ENCODE data around the gene KRT35.

DNA sequence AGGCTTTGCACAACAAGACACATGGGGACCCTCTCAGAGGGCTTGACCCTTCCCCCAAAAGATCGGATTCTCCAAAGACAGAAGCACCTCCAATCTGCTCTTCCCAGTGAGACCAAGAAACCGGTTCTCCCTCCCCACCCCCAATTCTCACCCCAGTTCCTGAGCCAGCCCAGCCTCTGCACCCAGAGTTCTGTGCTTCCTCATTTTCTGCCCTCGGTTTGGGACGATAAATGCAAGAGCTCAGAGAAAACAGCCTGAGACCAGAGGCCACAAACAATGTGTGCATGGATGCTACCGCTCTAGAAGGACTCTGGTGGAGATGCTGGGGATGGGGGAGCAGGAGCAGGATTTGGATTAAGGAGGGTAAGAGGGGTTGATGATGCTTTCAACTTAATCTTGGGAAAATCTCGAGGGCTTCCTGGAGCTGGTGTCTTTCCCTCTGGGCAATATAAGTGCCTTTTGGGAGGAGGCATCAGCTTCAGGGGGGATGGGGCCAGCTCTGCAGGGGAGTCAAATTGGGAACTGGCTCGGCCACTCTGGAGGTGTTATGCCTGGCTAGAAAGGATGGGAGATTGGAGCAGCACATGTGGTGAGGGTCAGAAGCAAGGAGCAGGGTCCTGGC is 31.7 kb upstream of the KRT35 start:
- TF ChIP-seq, protein P1, sequence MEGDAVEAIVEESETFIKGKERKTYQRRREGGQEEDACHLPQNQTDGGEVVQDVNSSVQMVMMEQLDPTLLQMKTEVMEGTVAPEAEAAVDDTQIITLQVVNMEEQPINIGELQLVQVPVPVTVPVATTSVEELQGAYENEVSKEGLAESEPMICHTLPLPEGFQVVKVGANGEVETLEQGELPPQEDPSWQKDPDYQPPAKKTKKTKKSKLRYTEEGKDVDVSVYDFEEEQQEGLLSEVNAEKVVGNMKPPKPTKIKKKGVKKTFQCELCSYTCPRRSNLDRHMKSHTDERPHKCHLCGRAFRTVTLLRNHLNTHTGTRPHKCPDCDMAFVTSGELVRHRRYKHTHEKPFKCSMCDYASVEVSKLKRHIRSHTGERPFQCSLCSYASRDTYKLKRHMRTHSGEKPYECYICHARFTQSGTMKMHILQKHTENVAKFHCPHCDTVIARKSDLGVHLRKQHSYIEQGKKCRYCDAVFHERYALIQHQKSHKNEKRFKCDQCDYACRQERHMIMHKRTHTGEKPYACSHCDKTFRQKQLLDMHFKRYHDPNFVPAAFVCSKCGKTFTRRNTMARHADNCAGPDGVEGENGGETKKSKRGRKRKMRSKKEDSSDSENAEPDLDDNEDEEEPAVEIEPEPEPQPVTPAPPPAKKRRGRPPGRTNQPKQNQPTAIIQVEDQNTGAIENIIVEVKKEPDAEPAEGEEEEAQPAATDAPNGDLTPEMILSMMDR (IDR thresholded peaks at IDR 0.05; ENCODE audit: low read depth, low read length, poor library complexity, severe bottlenecking) = no peak
- no peak for TF ChIP-seq EZH2phosphoT487 (IDR thresholded peaks at IDR 0.05; ENCODE audit: borderline replicate concordance, low read length)

Data from DOHH2 (cell line).